ENCODE measurements around the gene ROCK2.

Gene ROCK2

DNA sequence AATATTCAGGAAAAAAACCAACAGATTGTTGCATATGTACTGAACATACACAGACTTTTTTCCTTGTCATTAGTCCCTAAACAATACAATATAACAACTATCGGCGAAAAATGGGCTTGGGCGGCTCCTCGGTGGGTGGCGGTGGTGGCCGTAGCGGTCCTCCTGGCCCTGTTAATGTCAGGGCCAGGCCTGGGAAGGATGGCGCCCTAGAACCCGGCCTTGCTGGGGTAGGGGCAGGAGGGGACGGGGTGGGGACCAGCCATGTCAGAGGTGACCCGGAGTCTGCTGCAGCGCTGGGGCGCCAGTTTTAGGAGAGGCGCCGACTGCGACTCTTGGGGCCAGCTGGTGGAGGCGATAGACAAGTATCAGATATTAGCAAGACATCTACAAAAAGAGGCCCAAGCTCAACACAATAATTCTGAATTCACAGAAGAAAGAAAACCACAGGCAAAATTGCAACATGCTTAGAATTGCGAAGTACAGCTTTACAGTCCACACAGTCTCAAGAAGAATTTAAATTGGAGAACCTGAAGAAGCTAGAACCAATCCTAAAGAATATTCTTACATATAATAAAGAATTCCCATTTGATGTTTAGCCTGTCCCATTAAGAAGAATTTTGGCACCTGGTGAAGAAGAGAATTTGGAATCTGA is 36.5 kb downstream of the ROCK2 start:
- no peak for DNase-seq

DNA sequence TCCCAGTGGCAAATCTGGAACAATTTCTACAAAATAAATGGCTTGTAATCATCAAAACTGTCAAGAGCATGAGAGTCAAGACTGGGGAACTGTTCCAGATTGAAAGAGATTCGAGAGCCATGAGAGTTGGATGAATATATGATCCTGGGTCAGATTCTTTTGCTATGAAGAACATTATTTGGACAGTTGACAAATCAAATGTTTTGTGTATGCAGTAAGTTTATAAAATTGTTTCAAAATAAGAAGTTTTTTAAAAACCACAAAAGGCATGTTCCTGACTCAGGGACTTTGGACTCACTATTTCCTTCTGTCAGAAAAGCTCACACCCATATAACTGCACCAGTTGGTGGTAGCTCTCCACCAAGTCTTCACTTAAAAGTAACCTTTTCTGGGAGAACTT is 38.5 kb downstream of the ROCK2 start:
- DNase-seq, result no peak

DNA sequence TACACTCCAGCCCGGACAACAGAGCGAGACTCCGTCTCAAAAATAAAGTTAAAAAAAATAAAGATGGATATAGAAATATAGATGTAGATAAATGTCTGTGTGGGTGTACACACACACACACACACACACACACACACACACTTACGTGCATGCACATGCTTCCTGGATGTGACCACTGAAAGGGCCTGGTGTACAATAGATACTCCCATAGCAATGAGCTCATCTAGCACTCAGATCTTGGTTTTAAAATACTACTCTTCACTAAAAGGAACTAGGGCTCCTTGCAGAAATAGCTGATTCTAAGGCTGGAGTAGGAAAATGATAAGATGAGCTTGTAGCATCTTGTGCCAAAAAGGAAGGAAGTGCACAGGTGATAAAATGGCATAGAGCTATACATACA is 39.1 kb downstream of the ROCK2 start:
- no peak for DNase-seq

- no peak for DNase-seq
These were observed 40.0 kb downstream of the ROCK2 start for GRCh38 chr2:11304476-11304875.

- no peak for DNase-seq
These were observed 41.0 kb downstream of the ROCK2 start for GRCh38 chr2:11303290-11304013.

GRCh38 chr2:11299439-11299838 is 45.0 kb downstream of the ROCK2 start:
- no peak for DNase-seq

GRCh38 chr2:11298592-11298991 is 45.8 kb downstream of the ROCK2 start:
- DNase-seq, result no peak

DNA sequence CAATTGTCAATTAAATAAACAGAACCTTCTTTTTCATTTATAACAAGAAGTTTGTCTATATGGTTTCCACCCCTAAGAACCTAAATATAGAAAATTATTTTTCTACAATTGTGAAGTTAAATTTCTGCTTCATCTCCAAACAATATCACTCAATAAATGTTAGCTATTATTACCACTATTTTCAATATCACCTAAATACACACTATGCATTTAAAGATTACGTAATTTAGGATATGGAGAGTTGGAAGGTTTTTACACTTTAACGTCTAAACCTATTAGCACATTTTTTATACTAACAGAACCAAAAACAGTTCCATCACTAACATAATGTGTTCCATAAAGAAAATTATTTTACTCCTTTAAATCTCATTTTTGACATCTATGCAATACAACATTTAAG is 48.0 kb downstream of the ROCK2 start:
- no peak for DNase-seq

- DNase-seq, result no peak
These were observed 51.8 kb downstream of the ROCK2 start for GRCh38 chr2:11292464-11293255.

DNA sequence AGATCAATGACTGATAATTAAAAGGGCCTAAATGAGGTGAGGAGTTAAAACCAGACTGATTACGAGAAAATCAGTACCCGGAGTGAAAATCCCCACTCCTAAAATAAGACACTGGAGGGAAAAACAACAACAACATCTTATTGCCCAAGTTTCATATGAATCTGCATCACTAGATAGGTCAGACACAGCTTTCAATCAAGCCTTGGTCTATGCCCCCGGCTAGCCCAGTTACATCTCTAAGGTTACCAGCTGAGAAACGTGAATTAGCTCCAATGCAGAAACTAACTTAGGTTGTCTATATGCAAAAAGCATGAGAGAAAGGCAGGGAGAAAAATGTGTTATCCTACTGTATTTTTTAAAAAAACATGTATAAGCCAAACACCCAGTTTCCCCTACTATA is 53.7 kb downstream of the ROCK2 start:
- DNase-seq, result no peak

GRCh38 chr2:11290211-11290610 is 54.2 kb downstream of the ROCK2 start:
- DNase-seq, result no peak

GRCh38 chr2:11288431-11288830 is 56.0 kb downstream of the ROCK2 start:
- DNase-seq, result peak in 1 of 14 donors; percentile 18

- no peak for DNase-seq
These were observed 57.7 kb downstream of the ROCK2 start for GRCh38 chr2:11286749-11287148.

GRCh38 chr2:11286323-11286722 is 58.1 kb downstream of the ROCK2 start:
- DNase-seq, result no peak

GRCh38 chr2:11285499-11285898 is 58.9 kb downstream of the ROCK2 start:
- no peak for DNase-seq

GRCh38 chr2:11281186-11281585 is 63.2 kb downstream of the ROCK2 start:
- DNase-seq, result no peak

DNA sequence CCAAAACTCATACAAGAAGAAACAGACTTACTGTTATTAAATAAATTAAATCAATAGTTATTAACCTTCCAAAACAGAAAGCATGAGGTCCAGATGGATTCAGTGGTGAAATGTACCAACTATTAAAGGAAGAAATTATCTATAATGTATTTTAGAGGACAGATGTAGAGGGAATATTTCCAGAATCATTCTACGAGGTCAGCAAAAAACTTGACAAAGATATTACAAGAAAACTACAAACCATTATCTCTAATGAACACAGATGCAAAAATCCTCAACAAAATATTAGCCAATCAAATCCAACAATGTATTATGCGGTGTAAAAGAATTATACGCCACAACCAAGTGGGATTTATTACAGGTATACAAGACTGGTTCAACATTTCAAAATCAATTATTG is 63.7 kb downstream of the ROCK2 start:
- no peak for DNase-seq

- DNase-seq, result no peak
These were observed 65.0 kb downstream of the ROCK2 start for GRCh38 chr2:11279398-11279797.

GRCh38 chr2:11278219-11278618 is 66.2 kb downstream of the ROCK2 start:
- no peak for DNase-seq

DNA sequence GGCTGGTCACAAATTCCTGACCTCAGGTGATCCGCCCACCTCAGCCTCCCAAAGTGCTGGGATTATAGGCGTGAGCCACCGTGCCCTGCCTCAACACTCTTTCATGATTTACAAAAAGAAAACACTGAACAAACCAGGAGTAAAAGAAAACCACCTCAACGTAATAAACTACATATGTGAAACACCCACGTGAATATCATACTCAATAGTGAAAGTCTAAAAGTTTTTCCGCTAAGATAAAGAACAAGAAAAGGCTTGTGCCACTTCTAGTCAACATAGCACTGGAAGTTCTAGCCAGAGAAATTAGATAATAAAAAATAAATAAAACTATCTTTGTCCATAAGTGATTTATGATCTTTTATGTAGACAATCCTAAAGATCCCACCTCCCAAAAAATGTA is 68.5 kb downstream of the ROCK2 start:
- DNase-seq, result no peak

DNA sequence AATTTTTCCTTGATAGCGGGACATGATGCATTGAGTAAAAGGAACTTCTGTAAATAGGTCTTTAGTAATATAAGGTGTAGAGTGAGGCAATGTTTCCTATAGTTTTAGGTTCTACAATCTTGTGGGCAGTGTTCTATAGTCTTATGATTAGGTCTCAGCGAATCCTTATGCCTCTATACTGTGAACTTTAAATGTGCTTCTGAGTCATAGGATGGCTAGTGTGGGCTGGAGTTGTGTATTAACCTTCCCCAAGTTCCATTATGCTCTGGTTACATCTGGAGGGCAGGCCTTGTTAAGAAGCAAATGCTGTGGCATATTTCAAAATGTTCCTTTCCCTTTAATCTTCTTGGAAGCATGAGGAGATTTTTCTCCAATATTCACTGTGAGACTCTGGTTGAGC is 73.5 kb downstream of the ROCK2 start:
- no peak for DNase-seq

DNA sequence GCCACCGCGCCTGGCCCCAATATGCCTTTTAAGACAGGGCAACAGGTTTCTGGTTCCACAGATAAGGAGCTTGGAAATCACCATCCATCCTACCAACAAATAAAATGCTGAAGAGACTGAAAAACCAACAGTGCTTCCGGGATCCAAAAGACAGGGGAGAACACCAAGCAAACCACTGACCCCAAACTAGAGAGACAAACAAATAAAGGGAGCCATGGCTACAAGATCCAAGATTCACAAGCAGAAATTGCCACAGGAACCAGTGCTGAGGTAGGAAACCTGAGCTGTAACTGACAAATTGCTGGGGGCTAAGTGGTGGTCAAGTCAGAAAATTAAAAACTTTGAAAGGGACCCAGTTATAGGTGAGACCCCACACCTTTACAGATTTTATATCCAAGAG is 76.5 kb downstream of the ROCK2 start:
- DNase-seq, result no peak

DNA sequence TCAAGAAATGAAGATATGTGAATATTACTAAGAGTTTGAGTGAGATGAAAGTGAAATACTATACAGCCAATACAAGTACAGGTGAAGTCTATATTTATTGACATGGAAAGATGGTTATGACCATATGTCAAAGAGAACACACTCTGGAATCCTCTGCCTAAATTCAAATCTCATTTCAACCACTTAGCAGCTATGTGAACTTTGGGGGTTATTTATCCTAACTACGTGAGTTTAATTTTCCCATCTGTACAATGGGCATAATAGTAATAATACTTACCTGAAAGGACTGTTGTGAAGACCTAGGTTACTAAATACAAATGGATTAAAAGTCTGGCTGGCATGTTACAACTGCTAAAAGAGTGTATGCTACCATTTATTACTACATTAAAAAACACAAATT is 79.6 kb downstream of the ROCK2 start:
- no peak for DNase-seq

GRCh38 chr2:11264007-11264406 is 80.4 kb downstream of the ROCK2 start:
- DNase-seq, result no peak
